ENCODE measurements around the gene TPK1.

GRCh38 chr7:144676492-144676891, 159.4 kb downstream of the TPK1 start:
- no peak for TF ChIP-seq GATA3 (IDR thresholded peaks at IDR 0.05; ENCODE audit: low read depth, low read length)
- no peak for TF ChIP-seq GATA2 (IDR thresholded peaks at IDR 0.05; ENCODE audit: low read depth, low read length)
